ENCODE data around the gene AMZ2.
"Not testable (repeated sequence)": the region's sequence is repeated elsewhere in the genome, so short reads cannot be mapped to it uniquely, and the experiment has no call there.

AMZ2 gene, protein sequence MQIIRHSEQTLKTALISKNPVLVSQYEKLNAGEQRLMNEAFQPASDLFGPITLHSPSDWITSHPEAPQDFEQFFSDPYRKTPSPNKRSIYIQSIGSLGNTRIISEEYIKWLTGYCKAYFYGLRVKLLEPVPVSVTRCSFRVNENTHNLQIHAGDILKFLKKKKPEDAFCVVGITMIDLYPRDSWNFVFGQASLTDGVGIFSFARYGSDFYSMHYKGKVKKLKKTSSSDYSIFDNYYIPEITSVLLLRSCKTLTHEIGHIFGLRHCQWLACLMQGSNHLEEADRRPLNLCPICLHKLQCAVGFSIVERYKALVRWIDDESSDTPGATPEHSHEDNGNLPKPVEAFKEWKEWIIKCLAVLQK

DNA sequence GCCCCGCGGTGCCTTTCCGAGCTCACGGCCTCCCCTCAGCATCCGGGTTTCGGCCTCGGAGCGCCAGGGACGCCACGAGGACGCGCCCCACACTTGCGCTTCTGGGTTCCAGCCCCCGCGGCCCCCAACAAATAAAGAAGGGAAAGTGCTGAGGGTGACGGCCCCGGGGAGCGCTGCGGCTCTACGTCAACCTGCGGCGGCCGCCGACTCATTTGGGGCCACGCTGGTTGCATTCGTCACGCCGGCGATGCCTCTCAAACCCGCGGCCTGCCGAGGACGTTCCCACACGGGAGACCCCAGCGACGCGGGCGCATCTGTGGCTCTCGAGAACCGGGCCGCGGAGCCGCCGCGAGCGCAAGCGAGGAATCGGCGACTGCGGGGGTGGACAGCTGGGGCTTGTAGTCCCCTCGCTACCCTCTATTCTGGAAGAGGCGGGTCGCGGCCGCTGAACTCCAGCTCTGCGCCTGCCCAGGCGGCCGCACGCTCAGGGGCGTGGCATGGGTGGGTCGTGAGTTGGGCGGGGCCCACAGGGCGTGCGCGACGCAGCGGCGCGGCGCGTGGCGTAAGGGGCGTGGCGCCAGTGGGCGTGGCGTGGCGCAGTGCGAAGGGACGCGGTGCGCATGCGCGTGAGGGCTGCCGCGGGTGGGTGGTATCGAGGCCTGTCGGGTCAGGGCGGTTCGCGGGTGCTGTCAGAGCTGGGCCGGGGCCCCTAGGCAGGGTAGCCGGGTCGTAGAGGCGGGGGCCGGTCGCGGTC, at the start of gene AMZ2:
TSS of gene AMZ2 (plus strand) at position 599 of the 754 bp plus-strand sequence. CDS start 2,145 bp downstream, outside the sequence.
- DNase-seq: peak; percentile 93

DNA sequence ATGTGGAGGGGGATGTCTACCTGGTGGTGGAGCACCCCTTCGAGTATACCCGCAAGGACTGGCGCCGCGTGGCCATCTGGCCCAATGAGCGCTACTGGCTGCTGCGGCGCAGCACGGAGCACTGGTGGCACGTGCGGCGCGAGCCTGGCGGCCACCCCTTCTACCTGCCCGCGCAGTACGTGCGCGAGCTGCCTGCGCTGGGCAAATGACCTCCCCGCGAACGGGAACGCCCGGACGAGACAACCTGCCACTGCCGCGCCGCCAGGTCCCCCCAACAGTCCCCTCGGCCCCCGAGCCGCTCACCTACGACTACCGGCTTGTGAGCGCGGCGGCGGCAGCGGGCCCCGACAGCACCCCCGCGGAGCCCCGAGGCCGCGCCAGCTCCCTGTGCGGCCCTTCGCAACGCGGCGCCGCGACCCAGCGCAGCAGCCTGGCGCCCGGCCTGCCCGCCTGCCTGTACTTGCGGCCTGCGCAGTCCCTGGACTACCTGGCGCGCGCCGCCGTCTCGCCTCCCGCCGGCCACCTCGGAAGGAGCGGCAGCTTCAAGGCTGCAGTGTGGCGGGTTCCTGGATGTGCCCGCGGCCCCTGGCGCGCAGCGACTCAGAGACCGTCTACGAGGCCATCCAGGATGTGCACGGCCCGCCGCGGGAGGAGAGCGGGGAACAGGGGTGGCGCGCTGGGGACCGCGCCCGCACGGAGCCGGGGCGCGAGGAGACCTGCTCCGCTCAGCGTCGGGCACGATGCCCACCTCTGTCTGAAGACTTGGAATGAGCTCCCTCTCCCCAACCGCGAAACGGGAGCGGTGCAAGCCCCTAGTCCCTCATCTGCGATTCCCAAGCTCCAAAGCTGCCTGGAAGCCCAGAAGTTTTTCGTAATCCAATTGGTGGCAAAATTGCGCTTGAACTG, 48.7 kb upstream of the AMZ2 start:
- DNase-seq: no peak

DNA sequence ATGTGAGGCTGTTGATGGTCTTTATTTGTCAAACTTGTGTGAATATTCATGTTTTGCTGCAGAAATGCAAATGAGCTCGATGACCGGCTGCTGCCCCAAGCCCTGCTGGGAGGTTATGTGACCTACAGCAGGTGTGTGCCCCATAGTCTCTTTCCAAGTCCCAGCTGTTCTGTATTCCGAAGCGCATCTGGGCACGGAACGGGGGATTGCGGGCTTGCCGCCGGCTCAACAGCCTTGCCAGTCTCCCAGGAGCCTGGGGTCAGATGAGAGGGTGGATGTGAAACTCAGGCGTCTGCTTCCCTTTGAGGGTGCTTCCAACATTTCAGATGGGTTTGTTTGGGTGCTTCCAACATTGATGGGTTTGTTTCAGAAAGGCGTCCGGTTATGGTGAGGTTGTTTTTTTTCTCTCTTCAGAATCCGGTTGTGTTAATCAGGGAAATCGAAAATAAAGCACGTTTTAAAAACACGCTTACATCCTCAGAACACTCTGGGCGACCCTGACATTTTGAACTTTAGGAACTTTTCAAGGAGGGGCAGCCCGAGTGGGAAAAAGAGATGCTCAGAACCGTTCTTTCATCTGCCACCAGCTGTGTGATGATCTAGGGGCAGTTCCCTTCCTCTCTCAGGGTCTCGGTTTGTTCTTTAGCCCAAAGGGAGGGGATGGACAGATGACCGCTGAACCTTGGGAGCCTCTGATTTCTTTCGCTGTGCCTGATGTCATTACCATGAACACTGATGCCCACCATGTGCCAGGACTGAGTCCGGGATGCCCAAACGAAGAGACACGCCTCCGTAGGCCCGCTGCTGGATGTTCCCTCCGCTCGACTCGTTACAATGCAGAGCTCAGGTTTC, 47.8 kb upstream of the AMZ2 start:
- DNase-seq: no peak

DNA sequence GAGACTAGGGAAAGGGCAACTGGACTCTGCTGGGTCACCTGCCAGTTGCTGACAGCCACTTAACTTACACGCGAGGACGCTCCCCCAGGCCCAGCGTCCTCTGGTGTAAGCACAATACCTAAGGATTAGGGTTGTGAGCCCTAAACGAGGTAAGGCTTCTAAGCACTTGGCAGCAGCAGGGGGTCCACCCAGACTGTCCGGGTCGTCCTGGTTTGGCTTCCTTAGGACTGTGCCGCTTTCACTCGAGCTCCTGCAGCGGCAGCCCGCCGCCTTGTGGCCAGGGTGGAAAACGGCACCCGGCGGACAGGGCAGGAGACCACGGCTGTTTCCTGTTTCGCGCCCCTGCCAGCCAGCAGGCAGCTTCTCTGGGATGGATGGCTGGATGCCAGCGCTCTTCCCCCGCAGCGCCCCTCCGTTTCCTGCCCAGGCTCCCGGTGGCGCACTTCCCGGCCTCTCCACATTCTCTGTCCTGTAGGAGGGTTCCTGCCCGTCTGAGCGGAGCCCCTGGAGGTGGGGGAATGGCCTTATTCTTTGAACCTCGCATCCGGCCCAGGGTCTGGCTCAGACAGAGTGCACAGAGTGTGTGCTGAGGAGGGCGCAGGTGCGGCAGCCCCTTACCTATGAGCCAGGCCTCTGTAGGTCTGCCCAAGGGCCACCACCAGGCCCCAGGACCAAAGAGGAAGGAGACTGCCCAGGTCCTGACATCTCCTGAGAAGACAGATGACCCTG, 47.0 kb upstream of the AMZ2 start:
- peak; percentile 62 for DNase-seq

DNA sequence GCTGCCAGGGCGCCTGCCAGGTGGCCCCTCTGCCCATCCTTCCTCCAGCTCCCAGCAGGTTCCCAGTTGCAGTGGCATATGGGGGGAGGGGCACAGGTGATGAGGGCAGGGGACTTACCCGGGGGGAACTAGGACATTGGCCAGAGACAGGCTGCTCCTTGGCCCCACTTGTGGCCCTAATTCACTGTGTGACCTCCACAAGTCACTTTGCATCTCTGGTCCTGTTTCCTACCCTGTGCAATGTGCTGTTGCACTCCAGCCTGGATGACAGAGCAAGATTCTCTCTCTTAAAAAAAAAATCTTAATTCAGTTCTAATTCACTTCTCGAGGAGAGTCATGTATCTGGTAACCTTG, 46.4 kb upstream of the AMZ2 start:
- not testable (repeated sequence) for DNase-seq

DNA sequence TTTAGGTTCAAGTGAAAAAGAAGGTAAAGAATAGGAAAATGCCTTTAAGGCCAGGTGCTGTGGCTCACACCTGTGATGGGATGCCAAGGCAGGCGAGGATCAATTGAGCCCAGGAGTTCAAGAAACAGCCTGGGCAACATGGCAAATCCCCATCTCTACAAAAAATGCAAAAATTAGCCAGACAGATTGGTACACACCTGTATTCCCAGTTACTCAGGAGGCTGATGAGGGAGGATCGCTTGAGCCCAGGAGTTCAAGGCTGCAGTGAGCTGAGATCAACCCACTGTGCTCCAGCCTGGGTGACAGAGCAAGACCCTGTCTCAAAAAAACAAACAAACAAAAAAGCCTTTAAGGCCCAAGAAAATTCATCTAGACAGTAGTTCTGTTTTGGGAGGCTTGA, 45.5 kb upstream of the AMZ2 start:
- not testable (repeated sequence) for DNase-seq

DNA sequence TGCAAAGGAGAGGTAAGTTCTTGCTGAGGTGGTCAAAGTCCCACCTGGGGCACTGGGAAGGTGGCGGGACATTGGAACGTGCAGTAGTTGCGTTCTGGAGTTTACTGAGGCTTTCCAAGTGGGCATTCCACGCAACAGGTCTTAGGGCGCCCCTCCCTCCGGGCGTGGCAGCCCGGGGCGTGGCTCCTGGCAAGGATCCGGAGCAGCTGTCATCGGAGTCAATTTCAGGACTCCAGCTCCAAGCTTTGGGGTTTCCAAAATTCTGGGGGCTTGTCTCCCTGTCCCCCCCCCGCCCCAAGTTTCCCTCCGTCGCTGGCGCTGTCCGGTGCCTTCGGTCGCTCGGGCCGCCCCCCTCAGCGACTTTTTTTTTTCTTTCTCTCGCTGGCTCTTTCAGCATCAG, 43.1 kb upstream of the AMZ2 start:
- no peak for DNase-seq

DNA sequence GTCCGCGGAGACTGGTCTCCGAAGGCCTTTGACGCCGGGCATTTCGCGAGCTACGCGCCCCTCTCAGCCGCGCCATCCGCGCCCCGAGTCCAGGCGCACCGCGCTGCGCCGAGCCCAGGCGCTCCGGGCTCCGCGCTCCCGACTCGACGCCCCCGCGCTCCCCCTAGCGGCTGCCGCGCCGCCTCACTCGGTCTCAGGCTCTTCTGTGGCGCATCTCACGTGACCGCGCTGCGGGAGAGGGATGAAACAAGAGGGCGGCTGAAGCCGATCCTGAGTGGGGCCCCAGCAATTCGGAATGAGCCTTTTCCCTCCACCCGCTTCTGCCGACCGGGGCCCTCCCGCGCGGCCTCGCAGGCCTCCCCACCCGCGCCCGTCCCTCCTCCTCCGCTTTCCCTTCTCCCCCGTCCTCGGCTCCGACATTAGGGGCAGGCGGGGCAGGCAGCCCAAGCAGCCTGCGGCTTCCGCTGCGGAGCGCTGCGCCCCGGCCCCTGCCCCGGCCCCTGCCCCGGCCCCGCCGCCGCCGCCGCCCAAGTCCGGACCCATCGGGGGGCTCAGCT, 42.5 kb upstream of the AMZ2 start:
- DNase-seq: peak; percentile 85

DNA sequence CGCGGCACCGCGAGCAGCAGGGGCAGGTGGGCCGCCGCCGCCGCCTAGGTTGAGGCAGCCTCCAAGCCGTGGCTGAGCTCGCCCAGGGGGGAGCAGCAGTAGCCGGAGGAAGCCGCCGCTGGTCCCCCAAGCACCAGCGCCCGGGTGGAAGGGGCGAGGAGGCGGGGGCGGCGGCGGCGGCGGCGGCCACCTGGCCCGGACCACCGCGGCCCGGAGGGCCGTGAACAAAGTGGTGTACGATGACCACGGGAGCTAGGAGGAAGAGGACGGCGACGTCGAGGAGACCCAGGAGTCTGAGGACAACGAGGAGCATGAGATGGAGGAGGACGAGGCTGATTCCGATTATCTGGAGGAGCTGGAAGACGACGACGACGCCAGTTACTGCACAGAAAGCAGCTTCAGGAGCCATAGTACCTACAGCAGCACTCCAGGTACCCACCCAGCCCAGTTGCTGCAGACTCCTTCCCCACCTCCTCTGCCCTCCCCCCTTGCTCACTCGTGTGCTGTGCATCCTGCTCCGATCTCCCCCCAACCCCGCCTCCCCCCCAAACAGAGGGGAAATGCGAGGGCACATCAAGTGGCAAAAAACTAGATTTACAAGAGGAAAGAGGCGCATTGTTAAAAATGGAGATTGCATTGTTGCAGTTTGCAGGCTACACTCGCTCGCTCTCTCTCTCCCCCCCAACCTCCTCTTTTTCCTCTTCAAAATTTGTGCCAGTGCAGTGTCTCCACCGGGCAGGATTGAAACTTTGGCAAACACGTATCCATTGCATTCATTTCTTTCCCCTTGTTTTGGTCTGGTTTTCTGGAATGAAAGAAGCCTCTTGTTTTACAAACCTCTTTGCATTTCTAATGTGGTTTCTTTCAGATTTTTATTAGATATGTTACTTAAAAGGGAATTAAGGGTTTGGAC, 41.8 kb upstream of the AMZ2 start:
- DNase-seq: peak; percentile 9

DNA sequence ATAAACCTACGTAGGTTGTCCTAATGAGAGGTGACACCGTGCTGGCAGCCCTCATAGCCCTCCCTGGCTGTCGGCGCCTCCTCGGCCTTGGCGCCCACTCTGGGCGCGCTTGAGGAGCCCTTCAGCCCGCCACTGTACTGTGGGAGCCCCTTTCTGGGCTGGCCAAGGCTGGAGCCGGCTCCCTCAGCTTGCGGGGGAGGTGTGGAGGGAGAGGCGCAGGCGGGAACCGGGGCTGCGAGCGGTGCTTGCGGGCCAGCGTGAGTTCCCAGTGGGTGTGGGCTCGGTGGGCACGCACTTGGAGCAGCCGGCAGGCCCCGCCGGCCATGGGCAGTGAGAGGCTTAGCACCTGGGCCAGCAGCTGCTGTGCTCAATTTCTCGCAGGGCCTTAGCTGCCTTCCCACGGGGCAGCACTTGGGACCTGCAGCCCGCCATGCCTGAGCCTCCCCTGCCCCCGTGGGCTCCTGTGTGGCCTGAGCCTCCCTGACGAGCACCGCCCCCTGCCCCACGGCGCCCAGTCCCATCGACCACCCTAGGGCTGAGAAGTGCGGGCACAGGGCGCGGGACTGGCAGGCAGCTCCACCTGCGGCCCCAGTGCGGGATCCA, 40.1 kb upstream of the AMZ2 start:
- DNase-seq: no peak

DNA sequence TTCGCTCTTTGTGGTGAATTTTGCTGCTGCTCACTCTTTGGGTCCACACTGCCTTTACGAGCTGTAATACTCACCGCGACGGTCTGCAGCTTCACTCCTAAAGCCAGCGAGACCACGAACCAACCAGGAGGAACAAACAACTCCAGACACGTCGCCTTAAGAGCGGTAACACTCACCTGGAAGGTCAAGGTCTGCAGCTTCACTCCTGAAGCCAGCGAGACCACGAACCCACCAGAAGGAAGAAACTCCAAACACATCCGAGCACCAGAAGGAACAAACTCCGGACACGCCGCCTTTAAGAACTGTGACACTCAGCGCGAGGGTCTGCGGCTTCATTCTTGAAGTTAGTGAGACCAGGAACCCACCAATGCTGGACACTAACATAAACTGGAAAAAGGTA, 39.2 kb upstream of the AMZ2 start:
- not testable (repeated sequence) for DNase-seq

DNA sequence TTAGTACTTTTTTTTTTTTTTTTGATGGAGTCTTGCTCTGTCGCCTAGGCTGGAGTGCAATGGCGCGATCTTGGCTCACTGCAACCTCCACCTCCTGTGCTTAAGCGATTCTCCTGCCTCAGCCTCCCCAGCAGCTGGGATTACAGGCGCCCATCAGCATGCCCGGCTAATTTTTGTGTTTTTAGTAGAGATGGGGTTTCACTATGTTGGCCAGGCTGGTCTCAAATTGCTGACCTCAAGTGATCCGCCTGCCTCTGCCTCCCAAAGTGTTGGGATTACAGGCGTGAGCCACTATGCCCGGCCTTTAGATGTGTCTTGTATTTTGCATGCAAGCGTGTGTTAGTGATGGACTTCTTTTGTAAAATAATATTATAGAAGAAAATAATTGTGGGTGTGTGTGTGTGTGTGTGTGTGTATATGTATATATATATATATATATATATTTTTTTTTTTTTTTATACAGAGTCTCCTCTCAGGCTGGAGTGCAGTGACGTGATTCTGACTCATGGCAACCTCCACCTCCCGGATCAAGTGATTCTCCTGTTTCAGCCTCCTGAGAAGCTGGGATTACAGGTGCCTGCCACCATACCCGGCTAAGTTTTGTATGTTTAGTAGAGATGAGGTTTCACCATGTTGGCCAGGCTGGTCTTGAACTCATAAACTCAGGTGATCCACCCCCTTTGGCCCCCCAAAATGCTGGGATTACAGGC, 38.5 kb upstream of the AMZ2 start:
- DNase-seq: not testable (repeated sequence)

DNA sequence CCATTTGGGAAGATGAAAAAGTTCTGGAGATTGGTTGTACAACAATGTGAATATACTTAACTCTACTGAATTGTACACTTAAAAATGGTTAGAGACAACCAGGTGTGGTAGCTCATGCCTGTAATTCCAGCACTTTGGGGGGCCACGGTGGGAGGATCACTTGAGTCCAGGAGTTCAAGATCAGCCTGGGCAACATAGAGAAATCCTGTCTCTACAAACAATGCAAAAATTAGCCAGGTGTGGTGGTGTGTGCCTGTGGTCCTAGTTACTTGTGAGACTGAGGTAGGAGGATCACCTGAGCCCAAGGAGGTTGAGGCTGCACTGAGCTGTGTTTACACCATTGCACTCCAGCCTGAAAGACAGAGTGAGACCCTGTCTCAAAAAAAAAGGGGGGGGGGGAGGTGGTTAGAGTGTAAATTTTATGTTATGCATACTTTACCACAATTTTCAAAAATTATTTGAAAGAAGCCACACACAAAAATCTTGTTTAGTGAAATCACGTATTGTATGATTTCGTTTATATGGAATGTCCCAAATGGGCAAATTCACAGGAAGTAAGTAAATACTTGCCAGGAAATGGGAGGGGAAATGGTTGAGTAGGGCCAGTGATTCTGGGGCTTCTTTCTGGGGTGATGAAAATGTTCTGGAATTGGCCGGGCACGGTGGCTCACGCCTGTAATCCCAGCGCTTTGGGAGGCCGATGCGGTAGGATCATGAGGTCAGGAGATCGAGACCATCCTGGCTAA, 37.1 kb upstream of the AMZ2 start:
- peak; percentile 12 for DNase-seq

DNA sequence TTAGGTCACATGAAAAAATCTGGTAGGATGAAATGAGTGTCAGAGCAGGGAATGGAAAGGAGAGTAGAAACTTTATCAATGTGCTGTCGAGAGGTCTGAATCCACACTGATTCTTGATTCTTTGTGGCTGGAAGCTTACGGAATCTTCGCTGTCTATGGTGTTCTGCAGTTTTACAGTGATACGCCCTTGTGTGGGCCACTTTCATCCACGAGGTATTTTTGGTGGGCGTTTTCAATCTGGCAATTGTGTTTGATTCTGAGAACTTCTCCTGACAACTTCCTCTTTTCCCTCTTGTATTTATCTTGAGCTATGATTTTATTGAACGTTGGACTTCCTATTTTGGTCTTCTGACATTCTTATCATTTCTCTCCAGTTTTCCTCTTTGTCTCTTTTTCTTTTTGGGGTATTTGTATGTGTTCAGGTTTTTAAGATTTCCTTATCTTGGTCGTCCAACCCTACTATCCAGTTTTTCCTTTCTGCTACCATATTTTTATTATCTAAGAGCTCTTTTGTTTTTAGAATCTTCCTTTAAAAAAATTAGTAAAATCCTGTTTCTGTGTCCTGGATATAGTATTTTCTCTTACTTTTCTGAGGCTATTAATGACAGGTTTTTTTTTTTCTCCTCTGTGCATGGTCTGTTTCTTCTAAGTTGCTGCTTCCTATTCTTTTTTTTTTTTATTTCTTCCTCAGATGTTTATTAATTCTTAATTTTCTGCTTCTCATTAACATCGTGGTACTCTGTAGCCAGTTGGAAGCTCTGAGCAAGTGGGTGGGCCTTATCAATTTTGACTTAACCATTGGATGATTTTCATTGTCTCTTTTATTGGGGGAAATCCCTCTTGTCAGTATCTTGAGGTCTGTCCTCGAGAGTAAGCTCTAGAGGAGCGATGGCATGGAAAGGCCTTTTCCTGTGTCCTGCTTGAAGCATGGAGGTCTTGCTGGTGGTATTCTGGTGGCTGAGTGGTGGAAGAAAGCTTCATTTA, 34.1 kb upstream of the AMZ2 start:
- DNase-seq: not testable (repeated sequence)

DNA sequence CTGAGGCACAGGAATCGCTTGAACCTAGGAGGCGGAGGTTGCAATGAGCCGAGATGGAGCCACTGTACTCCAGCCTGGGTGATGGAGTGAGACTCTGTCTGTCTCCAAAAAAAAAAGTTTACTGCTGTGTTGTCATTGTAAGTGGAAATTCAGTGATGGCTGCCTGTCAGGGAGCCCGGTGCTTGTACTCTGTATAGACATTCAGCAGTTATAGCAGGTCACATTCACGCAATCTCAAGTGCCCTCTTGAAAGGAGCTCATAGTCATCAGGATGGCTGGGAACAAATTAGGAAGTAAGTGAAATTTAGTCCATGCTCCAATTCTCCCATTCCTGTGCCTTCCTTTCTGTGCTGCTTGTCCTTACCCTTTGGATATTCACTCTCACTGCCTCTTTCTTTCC, 32.4 kb upstream of the AMZ2 start:
- not testable (repeated sequence) for DNase-seq

DNA sequence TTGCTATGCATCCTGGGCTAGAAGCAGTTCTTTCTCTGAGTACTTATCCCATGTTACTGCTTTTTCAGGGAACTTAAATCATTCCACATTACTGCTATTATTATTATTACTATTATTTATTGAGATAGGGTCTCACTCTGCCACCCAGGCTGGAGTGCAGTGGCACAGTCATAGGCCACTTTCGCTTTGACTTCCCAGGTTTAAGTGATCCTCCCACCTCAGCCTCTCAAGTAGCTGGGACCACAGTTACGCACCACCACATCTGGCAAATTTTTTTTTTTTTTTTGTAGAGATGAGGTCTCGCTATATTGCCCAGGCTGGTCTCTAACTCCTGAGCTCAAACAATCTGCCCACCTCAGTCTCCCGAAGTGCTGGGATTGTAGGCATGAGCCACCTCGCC, 28.4 kb upstream of the AMZ2 start:
- DNase-seq: not testable (repeated sequence)

DNA sequence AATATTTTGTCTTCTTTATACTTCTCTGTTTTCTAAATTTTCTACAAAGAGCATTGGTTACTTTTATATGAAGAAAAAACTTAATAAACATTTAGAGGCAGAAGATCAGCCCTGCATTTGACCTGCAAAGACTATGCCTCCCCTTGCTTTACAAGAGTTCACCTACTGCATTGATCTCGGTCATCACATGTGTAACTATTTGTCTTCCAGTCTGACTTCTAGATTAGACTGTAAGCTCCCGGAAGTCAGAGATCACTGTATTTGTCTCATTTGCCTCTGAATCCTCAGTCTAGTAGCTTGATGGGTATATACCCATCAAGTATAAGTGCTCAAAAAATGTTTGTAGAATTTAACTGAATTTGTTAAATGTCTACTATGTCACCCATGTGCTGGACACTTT, 27.7 kb upstream of the AMZ2 start:
- DNase-seq: not testable (repeated sequence)

Data from fibroblast of skin of right biceps (primary cell).